Activated T-helper 1 cell treated with anti-CD3 and anti-CD28 coated beads, Interleukin-12 subunit alpha, Interleukin-12 subunit beta, Interleukin-2, Interleukin-4 antibody, amounts not matched to agents 30 ng/mL and 10 ng/mL and 1 ng/mL, durations not matched to agents 14 hours and 24 hours and 36 hours (primary cell): Measurements from ENCODE around the gene MLANA. TPM values are rescaled to one million over a fixed set of nuclear protein-coding genes. Genes with fewer than 3 reads are reported as not detected.

Experiments
- DNase-seq: peaks from one replicate; pipeline ENCODE4 v3.0.0; 2021; ENCODE audit warnings: low spot score
- H3K27ac Mint-ChIP-seq: one replicate; pipeline ENCODE4 v1.8.0; 2021; ENCODE audit warnings: mild to moderate bottlenecking, mixed read lengths
- H3K27me3 Mint-ChIP-seq: one replicate; pipeline ENCODE4 v1.8.0; 2022; ENCODE audit warnings: mild to moderate bottlenecking, moderate library complexity, mixed read lengths; ENCODE audit not compliant: insufficient read depth
- H3K36me3 Mint-ChIP-seq: one replicate; pipeline ENCODE4 v1.8.0; 2021; ENCODE audit warnings: low read depth, mixed read lengths
- H3K4me1 Mint-ChIP-seq: one replicate; pipeline ENCODE4 v1.8.0; 2021; ENCODE audit warnings: low read depth, mixed read lengths
- H3K4me3 Mint-ChIP-seq: one replicate; pipeline ENCODE4 v1.8.0; 2021; ENCODE audit warnings: mild to moderate bottlenecking, moderate library complexity, mixed read lengths
- H3K9me3 Mint-ChIP-seq: one replicate; pipeline ENCODE4 v1.8.0; 2021; ENCODE audit warnings: mixed read lengths
- intact Hi-C: fragments of 100-400 bp; cut with micrococcal nuclease; formaldehyde crosslinking; loops from one replicate; pipeline ENCODE4 v1.15.1; 2024
- total RNA-seq: library from RNA; stranded (reverse); gene quantifications from 2 replicates; pipeline ENCODE4 v1.2.3, GENCODE V29; 2022

Gene MLANA
- total RNA-seq, 1 donor from 2014 or later = not detected

DNA sequence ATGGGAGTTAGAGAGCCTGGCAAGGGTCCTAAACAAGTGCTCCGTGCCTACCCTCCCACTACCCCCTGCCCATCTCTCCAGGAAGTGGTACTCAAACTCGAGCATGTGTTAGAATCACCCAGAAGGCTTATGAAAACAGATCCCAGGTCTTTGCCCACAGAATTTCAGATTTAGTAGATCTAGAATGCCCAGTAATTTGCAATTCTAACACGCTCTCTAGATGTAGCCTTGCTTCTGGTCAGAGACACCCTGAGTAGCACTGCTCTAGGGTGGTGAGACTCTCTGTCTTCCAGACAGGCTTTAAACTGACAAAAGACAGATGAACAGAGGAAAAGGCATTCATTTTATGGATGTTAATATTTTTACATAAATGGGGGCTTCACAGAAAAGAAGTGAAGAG is 37.1 kb upstream of the MLANA start:
- peaks cover 7% of the 10 kb centered on the region for H3K9me3 Mint-ChIP-seq
- intact Hi-C loops = loop anchor here (5.0 kb wide), 5 partner anchors 66 to 904 kb away; partner anchors contain the start of genes KDM4C and PLGRKT
- H3K27me3 Mint-ChIP-seq = no peaks in the 10 kb centered on the region
- H3K4me1 Mint-ChIP-seq = peaks cover 58% of the 10 kb centered on the region
- H3K36me3 Mint-ChIP-seq = peaks cover 6% of the 10 kb centered on the region
- no peak for DNase-seq
- H3K27ac Mint-ChIP-seq = peak overlapping the region; percentile 64
- no peak overlapping the region for H3K4me3 Mint-ChIP-seq

DNA sequence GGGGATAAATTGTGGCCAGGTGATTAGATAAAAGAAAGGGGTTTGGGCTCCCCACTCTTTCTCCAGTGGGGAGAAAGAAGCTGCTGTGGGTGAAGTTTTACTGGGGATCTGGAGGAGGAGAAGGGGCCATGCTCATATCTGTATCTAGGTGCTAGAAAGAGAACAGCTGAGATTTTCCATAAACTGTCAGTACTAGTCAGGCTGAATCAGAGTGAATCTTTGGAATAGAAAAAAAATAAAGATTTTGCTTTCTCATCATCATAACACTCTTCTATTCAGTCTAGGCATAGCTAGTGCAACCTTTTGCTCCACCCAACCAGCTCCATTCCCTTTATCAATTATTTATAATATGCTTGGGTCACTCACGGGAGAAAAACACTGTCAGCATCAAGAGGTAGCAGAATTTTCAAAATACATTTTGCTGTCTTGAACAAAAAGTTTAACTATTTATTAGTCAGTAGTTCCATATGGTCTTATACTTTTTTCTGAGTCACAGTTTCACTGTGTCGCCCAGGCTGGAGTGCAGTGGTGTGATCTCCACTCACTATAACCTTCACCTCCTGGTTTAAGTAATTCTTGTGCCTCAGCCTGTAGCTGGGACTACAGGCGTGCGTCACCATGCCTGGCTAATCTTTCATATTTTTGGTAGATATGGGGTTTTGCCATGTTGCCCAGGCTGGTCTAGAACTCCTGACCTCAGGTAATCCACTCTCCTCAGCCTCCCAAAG is 36.5 kb upstream of the MLANA start:
- DNase-seq = no peak
- H3K9me3 Mint-ChIP-seq = peaks cover 7% of the 10 kb centered on the region
- intact Hi-C loops = loop anchor here (5.0 kb wide), 5 partner anchors 67 to 903 kb away; partner anchors contain the start of genes KDM4C and PLGRKT
- H3K36me3 Mint-ChIP-seq = peaks cover 8% of the 10 kb centered on the region
- H3K27ac Mint-ChIP-seq = peak overlapping the region; percentile 64
- H3K4me1 Mint-ChIP-seq = peaks cover 55% of the 10 kb centered on the region
- no peak overlapping the region for H3K4me3 Mint-ChIP-seq
- no peaks in the 10 kb centered on the region for H3K27me3 Mint-ChIP-seq

DNA sequence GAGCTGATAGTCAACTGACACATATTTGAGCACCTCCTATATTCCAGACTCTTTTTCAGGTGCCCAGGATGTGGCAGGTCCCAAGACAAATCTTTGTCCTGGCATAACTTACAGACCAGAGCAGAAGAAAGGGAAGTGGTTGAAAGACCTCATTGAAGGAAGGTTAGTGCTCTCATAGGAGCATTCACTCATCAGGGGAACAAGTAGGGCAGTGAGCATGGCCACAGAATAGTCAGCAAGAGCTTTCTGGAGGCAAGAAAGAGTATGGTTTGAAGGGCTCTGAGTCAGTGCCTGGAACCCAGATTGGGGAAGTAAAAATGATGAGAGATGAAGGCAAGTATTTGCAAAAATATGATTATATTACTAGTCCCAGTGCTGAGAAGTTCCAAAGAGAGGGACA is 32.8 kb upstream of the MLANA start:
- Mint-ChIP-seq H3K36me3 (peaks cover 11% of the 10 kb centered on the region), H3K9me3 (peaks cover 7% of the 10 kb centered on the region), H3K27ac (no peak overlapping the region), H3K4me1 (peaks cover 25% of the 10 kb centered on the region), H3K27me3 (no peaks in the 10 kb centered on the region), H3K4me3 (no peak overlapping the region)
- intact Hi-C loops = no loop called here
- no peak for DNase-seq

DNA sequence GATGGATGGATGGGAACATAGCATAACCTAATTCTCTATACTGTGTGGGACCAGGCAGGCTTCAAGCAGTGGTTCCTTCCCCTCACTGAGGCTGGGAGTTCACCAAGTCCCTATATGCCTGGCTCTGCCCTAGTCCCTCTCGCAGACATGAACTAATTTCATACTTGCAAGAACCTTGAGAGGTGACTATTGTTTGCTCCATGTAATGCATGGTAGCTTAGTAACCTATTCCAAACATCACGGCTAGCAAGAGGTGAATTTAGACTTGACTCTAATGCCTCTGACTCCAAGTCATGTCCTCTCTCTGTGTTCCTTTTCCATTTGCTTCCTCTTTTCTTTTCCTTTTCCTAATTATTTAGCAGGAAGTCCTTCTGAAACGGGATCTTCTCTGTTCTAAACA is 31.9 kb upstream of the MLANA start:
- peaks cover 5% of the 10 kb centered on the region for H3K9me3 Mint-ChIP-seq
- H3K36me3 Mint-ChIP-seq = peaks cover 9% of the 10 kb centered on the region
- intact Hi-C loops = no loop called here
- H3K27ac Mint-ChIP-seq = no peak overlapping the region
- peaks cover 16% of the 10 kb centered on the region for H3K4me1 Mint-ChIP-seq
- H3K4me3 Mint-ChIP-seq = no peak overlapping the region
- no peaks in the 10 kb centered on the region for H3K27me3 Mint-ChIP-seq
- DNase-seq = no peak

DNA sequence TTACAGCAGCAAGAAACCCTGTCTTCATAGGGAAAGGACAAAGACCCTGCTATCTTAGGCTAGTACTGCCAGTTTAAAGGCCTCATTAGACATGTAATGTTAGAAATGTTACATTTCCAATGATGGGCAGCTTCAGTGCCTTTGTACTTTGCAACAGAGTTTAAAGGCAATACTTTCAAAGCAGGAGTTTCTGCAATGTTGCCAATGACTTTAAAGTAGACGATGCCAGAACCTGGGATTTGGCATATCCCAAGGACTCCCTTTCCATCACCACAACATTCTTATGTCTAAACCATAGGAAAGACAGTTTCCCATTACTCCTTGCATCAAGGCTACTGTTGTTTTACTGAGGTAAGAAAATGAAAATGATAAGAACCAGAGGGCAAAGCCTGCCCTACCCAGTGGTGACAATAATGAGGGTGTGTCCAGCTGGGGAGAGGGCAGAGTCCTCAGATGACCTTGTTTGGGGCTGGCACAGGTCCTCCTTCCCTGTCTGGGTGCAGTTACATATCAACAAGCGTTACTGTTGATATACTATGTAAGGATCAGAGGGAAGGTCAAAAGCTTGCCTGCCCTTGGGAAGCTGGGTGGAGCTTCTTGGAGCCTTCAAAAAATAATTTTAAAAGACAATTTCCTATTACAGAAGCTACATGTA is 27.5 kb upstream of the MLANA start:
- Mint-ChIP-seq H3K4me3 (no peak overlapping the region), H3K36me3 (peaks cover 14% of the 10 kb centered on the region), H3K27ac (no peak overlapping the region), H3K4me1 (peaks cover 4% of the 10 kb centered on the region), H3K9me3 (no peaks in the 10 kb centered on the region), H3K27me3 (no peaks in the 10 kb centered on the region)
- DNase-seq = no peak
- intact Hi-C loops = no loop called here

DNA sequence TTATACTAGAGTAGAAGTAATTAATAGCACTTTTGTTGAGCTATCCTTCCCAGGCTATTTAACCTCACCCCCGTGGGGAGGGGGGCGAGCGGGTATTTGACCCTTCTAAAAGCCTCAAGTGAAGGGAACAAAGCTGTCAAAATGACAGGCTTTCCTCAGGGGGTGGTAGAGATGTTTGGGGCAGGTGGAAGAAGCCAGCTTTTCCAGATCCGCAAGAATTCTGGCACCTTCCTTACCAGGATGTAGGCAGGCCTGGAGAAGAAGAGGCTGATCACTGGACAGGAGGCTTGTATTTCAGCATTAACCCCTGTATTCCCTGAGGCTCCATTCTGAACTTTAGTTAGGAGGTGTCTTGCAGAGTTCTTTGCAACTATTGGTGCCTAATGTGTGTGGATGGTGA is 26.2 kb upstream of the MLANA start:
- H3K4me3 Mint-ChIP-seq = no peak overlapping the region
- H3K4me1 Mint-ChIP-seq = peaks cover 9% of the 10 kb centered on the region
- H3K27ac Mint-ChIP-seq = no peak overlapping the region
- no peaks in the 10 kb centered on the region for H3K27me3 Mint-ChIP-seq
- H3K36me3 Mint-ChIP-seq = peaks cover 13% of the 10 kb centered on the region
- H3K9me3 Mint-ChIP-seq = no peaks in the 10 kb centered on the region
- DNase-seq = no peak
- intact Hi-C loops = no loop called here

DNA sequence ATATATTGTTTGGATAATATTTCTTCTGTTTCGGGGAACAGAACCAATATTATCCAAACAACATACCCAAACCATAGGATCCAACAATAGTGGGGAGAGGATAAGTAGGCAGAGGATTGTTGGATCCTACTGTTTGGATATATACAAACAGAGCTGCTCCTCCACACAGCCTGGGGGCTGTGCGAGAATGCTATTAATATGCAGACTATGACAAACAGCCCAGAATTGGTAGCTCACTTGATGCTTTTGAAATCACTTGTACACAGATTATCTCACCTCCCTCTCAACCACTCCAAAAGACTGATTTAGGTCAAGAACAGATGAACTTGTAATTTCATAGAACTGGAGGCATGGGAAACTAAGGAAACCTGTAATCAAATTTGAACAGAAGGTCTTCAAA is 24.4 kb upstream of the MLANA start:
- peaks cover 10% of the 10 kb centered on the region for H3K36me3 Mint-ChIP-seq
- no peak for DNase-seq
- H3K9me3 Mint-ChIP-seq = no peaks in the 10 kb centered on the region
- H3K4me1 Mint-ChIP-seq = peaks cover 16% of the 10 kb centered on the region
- H3K4me3 Mint-ChIP-seq = no peak overlapping the region
- no peak overlapping the region for H3K27ac Mint-ChIP-seq
- no peaks in the 10 kb centered on the region for H3K27me3 Mint-ChIP-seq
- intact Hi-C loops = no loop called here

DNA sequence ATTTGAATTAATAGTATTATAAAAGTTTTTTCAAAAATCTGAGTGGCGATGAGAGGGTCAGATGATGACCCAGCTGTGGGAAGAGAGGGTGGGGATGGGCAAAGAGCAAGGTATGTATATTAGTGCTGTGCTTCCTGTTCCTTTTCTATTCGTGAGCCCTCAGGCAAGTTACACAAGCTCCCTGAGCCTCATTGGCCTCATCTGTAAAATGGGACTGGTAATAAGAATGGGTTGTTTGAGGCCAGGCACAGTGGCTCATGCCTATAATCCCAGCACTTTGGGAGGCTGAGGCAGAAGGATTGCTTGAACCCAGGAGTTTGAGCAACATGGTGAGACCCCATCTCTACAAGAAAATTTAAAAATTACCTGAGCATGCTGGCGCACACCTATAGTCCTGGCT is 24.0 kb upstream of the MLANA start:
- H3K27me3 Mint-ChIP-seq = no peaks in the 10 kb centered on the region
- intact Hi-C loops = no loop called here
- peaks cover 10% of the 10 kb centered on the region for H3K36me3 Mint-ChIP-seq
- no peak for DNase-seq
- H3K4me3 Mint-ChIP-seq = no peak overlapping the region
- H3K27ac Mint-ChIP-seq = no peak overlapping the region
- no peaks in the 10 kb centered on the region for H3K9me3 Mint-ChIP-seq
- H3K4me1 Mint-ChIP-seq = peaks cover 16% of the 10 kb centered on the region

DNA sequence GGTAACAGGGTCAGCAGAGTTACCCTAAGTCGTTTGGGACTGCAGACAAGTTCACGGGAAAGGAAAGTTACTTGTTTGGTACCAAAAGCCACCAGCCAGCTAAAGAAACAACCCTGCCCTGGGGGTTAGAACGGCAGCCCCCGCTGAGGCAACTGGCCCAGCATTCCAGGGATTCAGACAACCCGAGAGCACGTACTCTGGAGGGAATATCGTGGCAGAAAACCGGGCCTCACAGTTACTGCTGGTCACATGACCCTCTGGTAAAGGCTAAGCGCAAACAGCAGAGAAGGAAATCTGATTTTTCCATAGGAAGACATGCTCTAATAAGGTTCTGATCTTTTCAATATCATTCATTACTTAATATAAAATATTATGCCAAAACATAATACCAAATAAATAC is 22.5 kb upstream of the MLANA start:
- H3K27ac Mint-ChIP-seq = no peak overlapping the region
- intact Hi-C loops = no loop called here
- no peaks in the 10 kb centered on the region for H3K9me3 Mint-ChIP-seq
- H3K27me3 Mint-ChIP-seq = no peaks in the 10 kb centered on the region
- no peak overlapping the region for H3K4me3 Mint-ChIP-seq
- H3K36me3 Mint-ChIP-seq = peaks cover 16% of the 10 kb centered on the region
- DNase-seq = no peak
- H3K4me1 Mint-ChIP-seq = peaks cover 12% of the 10 kb centered on the region

DNA sequence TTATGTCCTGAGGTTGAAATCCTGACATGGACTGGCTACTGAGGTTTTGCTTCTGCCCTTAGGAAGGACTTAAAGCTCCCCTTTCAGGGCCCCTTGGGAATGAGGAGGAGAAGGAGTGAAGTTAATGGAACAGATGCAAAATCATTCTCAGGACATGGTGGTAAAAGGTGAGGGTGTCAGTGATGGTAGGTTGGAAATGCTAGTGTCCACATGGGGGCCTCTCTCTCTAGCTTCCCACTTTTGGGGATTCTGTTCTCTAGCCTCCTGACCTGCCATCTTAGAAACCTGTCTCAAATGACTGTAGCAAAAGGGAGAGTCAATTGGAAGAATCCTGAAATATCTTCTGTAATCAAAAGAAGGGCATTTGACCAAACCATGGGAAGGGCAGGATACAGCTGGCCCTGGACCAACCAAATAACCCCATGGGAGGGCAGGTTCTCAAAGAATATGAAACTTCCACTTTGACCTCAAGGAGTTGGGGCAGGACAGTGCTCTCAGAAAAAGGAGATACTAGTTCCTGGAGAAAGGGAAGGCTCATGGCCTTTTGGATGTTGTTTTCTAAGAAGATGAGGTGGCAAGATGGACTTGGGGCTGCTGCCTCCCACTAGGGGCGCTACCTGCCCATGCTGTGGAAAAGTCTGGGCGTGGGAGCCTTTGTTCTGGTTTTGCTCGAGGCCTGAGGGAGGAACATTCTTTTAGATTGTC is 21.2 kb upstream of the MLANA start:
- peak overlapping the region; percentile 13 for H3K27ac Mint-ChIP-seq
- intact Hi-C loops = no loop called here
- no peaks in the 10 kb centered on the region for H3K27me3 Mint-ChIP-seq
- no peaks in the 10 kb centered on the region for H3K9me3 Mint-ChIP-seq
- H3K4me3 Mint-ChIP-seq = no peak overlapping the region
- DNase-seq = no peak
- H3K36me3 Mint-ChIP-seq = peaks cover 16% of the 10 kb centered on the region
- peaks cover 24% of the 10 kb centered on the region for H3K4me1 Mint-ChIP-seq

DNA sequence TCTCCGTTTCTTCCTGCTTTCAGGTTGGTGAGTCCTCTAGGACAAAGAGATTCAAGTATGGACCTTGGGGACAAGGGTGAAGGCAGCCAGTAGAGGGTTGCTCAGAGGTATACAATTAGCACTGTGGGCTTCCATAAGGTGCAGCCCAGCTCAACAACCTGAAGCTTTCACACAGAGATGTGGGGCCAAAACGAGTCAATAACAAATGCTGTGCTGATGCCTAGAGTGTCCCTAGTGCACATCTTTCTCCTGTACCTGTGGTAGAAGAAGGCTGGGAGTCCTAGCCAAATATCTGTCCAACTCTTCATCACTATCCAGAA is 20.7 kb upstream of the MLANA start:
- H3K36me3 Mint-ChIP-seq = peaks cover 18% of the 10 kb centered on the region
- no peak for DNase-seq
- intact Hi-C loops = no loop called here
- no peaks in the 10 kb centered on the region for H3K27me3 Mint-ChIP-seq
- H3K4me3 Mint-ChIP-seq = no peak overlapping the region
- H3K4me1 Mint-ChIP-seq = peaks cover 29% of the 10 kb centered on the region
- no peak overlapping the region for H3K27ac Mint-ChIP-seq
- no peaks in the 10 kb centered on the region for H3K9me3 Mint-ChIP-seq

DNA sequence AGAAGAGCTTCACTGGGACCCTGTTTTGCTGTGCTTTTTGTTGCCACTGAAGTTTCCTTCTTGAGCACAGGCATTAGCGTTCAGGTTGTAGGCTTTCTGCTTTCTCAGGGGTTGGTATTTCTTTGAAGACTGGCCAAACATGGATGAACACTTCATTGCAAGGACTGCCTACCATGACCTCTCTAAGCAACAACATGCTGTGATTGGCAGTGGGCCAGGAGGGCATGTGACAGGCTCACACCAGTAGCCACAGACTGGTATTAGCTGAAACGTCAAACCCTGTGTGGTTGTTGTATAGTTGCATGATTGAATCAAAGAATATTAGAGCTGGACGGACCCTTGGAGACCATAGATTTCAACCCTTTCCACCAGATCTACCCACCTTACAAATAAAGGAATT is 20.0 kb upstream of the MLANA start:
- H3K4me3 Mint-ChIP-seq = no peak overlapping the region
- intact Hi-C loops = no loop called here
- no peak overlapping the region for H3K27ac Mint-ChIP-seq
- H3K4me1 Mint-ChIP-seq = peaks cover 34% of the 10 kb centered on the region
- H3K9me3 Mint-ChIP-seq = no peaks in the 10 kb centered on the region
- H3K36me3 Mint-ChIP-seq = peaks cover 19% of the 10 kb centered on the region
- no peaks in the 10 kb centered on the region for H3K27me3 Mint-ChIP-seq
- no peak for DNase-seq

DNA sequence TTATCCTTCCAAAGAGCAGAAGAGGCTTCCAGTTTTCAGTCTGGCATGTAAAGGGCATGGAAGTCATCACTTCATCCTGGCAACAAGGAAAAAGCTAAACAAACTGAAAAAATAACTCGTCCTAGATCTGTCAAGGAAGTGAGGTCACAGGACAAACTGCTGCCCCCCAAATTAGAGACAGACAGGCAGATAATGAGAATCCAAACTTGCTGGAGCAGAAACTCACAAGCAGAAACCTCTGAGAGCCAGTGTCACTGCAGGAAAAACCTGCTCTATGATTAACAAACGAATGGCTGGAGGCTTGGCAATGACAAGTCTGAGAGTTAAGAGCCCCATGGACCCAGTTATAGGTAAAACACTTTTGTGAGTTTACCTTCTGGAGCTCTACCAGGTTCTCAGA is 18.9 kb upstream of the MLANA start:
- intact Hi-C loops = no loop called here
- peaks cover 6% of the 10 kb centered on the region for H3K9me3 Mint-ChIP-seq
- no peak overlapping the region for H3K4me3 Mint-ChIP-seq
- no peaks in the 10 kb centered on the region for H3K27me3 Mint-ChIP-seq
- peaks cover 43% of the 10 kb centered on the region for H3K4me1 Mint-ChIP-seq
- no peak overlapping the region for H3K27ac Mint-ChIP-seq
- H3K36me3 Mint-ChIP-seq = peaks cover 22% of the 10 kb centered on the region
- no peak for DNase-seq
